Measurements from ENCODE around the gene DNAJC11.

Gene DNAJC11

DNA sequence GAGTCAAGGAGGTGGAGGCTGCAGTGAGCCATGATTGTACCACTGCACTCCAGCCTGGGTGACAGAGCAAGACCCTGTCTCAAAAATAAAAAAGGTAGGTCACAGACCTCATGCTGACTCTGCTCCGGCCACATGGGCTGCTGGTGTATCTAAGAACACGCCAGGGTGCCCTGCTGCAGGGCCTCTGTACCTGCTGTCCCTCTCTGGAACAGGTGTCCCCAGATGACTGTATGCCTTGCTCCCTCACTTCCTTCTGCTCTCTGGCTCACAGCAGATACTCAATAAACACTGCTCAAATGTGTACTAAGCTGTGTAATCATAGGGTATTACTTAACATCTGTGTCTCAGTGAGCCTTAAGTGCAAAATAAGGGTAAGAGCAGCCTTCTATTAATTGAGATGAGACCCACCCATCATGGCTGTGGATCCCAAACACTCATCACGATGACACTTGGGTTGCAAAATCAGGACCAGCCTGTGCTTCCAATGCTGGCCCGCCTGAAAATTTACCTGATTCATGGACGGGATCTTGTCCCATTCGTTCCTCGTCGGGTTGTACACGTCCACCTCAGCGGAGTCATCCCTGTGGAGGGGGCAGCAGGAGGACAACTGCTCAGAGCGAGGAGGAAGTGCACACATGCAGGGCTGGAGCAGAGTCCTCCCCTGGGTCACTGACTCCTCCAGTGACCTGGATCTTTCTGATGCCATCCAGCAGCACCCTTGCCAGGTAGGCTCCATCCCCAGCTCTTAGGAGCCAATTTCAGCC, 106.5 kb downstream of the DNAJC11 start:
- Histone ChIP-seq H3K4me3 (no peak overlapping the region), H3K4me1 (peaks cover 56% of the 10 kb centered on the region), H3K9ac (no peak overlapping the region), H3K36me3 (peaks cover 85% of the 10 kb centered on the region), H3K27me3 (no peaks in the 10 kb centered on the region), H4K20me1 (peaks cover 100% of the 10 kb centered on the region), H3K4me2 (no peak overlapping the region), H3K27ac (no peak overlapping the region), H3K9me3 (no peaks in the 10 kb centered on the region)
- no peak for TF ChIP-seq Cebpa-rat (IDR thresholded peaks at IDR 0.05)

- Histone ChIP-seq H3K4me1 (peaks cover 56% of the 10 kb centered on the region), H3K4me2 (no peak overlapping the region), H3K27ac (no peak overlapping the region), H4K20me1 (peaks cover 100% of the 10 kb centered on the region), H3K9ac (no peak overlapping the region), H3K4me3 (no peak overlapping the region), H3K36me3 (peaks cover 92% of the 10 kb centered on the region), H3K9me3 (no peaks in the 10 kb centered on the region), H3K27me3 (no peaks in the 10 kb centered on the region)
- no peak for TF ChIP-seq Cebpa-rat (IDR thresholded peaks at IDR 0.05)
Observed at GRCh38 chr1:6593810-6594209, 107.8 kb downstream of the DNAJC11 start.

DNA sequence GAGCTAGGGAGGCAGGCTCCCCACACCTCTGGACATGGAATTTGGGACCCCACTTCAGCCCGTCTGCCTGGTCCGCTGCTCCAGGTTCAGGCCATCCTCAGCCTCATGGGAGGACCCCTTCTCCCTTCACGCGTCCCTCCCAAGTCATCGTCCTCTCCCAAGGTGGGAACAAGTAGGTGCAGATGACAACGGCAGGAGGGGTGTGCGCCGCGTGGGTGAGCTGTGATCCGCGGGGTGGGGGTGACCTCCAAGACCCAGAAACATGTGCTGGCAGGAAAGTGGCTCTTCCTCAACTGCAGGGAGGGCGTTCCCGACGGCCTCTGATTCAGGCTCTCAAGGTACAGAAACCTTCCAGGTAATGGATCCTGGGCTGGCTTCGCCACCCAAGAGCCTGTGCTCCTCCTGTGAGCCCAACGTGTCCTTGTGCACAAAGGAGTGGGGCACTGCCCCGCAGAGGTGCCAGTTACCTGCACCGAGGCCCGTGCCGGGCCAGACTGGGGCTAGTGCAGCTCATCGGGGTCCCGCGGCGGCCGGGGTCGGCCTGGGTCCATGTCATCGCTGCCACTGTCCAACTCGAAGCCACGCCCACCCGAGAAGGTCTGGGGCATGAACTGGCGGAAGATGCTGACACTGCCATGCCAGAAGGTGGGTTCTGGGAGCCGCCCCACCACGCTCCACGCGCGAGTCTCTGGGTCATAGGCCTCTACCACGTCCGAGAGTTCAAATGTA, 108.6 kb downstream of the DNAJC11 start:
- Histone ChIP-seq H3K9me3 (no peaks in the 10 kb centered on the region), H3K27me3 (no peaks in the 10 kb centered on the region), H3K9ac (no peak overlapping the region), H3K27ac (peak overlapping the region; percentile 62), H4K20me1 (peaks cover 100% of the 10 kb centered on the region), H3K4me3 (no peak overlapping the region), H3K36me3 (peaks cover 92% of the 10 kb centered on the region), H3K4me2 (peak overlapping the region; percentile 73), H3K4me1 (peaks cover 59% of the 10 kb centered on the region)
- TF ChIP-seq Cebpa-rat (IDR thresholded peaks at IDR 0.05) = no peak

DNA sequence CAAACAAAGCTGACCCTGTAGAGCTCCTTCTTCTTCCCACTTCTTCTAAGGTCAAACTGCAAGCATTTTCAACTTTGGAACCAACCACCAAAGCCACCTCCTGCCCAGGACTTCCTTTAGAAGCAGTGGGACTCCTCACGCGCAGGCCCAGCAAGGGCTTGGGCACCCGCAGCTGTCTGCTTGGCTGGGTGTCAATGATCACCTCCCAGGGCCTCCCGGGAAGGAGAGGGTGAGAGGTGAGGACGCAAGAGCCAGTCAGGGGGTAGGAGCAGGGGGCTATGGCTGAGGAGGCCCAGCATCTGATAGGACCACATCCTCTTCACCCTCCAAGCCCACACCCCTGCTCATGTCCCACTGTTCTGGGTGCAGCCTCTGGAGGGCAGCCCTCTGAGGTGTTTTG, 109.2 kb downstream of the DNAJC11 start:
- H3K9me3 ChIP-seq = no peaks in the 10 kb centered on the region
- TF ChIP-seq Cebpa-rat (IDR thresholded peaks at IDR 0.05) = no peak
- H3K4me3 ChIP-seq = no peak overlapping the region
- H3K4me1 ChIP-seq = peaks cover 59% of the 10 kb centered on the region
- H3K27me3 ChIP-seq = no peaks in the 10 kb centered on the region
- peaks cover 90% of the 10 kb centered on the region for H3K36me3 ChIP-seq
- peak overlapping the region; percentile 25; the same call in 1 of the 2 replicates for H3K9ac ChIP-seq
- H4K20me1 ChIP-seq = peaks cover 100% of the 10 kb centered on the region
- H3K27ac ChIP-seq = peak overlapping the region; percentile 62
- H3K4me2 ChIP-seq = peak overlapping the region; percentile 73

GRCh38 chr1:6591644-6592043, 110.0 kb downstream of the DNAJC11 start:
- H3K36me3 ChIP-seq = peaks cover 90% of the 10 kb centered on the region
- H3K4me3 ChIP-seq = no peak overlapping the region
- peak overlapping the region; percentile 62 for H3K27ac ChIP-seq
- no peaks in the 10 kb centered on the region for H3K9me3 ChIP-seq
- no peak for TF ChIP-seq Cebpa-rat (IDR thresholded peaks at IDR 0.05)
- H3K4me2 ChIP-seq = peak overlapping the region; percentile 73
- H4K20me1 ChIP-seq = peaks cover 100% of the 10 kb centered on the region
- H3K27me3 ChIP-seq = no peaks in the 10 kb centered on the region
- peak overlapping the region; percentile 25 for H3K9ac ChIP-seq
- H3K4me1 ChIP-seq = peaks cover 67% of the 10 kb centered on the region

GRCh38 chr1:6591222-6591621, 110.4 kb downstream of the DNAJC11 start:
- Histone ChIP-seq H3K4me3 (no peak overlapping the region), H3K36me3 (peaks cover 88% of the 10 kb centered on the region), H4K20me1 (peaks cover 100% of the 10 kb centered on the region), H3K4me2 (peak overlapping the region; percentile 73), H3K9me3 (no peaks in the 10 kb centered on the region), H3K4me1 (peaks cover 71% of the 10 kb centered on the region), H3K27ac (peak overlapping the region; percentile 62), H3K27me3 (no peaks in the 10 kb centered on the region), H3K9ac (peak overlapping the region; percentile 25)
- TF ChIP-seq Cebpa-rat (IDR thresholded peaks at IDR 0.05) = no peak

GRCh38 chr1:6590046-6590445, 111.6 kb downstream of the DNAJC11 start:
- H3K36me3 ChIP-seq = peaks cover 81% of the 10 kb centered on the region
- no peaks in the 10 kb centered on the region for H3K9me3 ChIP-seq
- H3K27me3 ChIP-seq = no peaks in the 10 kb centered on the region
- 0 out of 2 replicates have a peak overlapping the region, but pooled peaks have one; percentile 17 for H3K9ac ChIP-seq
- peaks cover 83% of the 10 kb centered on the region for H3K4me1 ChIP-seq
- peak overlapping the region; percentile 73; the same call in 1 of the 2 replicates for H3K4me2 ChIP-seq
- H4K20me1 ChIP-seq = peaks cover 100% of the 10 kb centered on the region
- no peak overlapping the region for H3K4me3 ChIP-seq
- TF ChIP-seq Cebpa-rat (IDR thresholded peaks at IDR 0.05) = no peak
- no peak overlapping the region for H3K27ac ChIP-seq

DNA sequence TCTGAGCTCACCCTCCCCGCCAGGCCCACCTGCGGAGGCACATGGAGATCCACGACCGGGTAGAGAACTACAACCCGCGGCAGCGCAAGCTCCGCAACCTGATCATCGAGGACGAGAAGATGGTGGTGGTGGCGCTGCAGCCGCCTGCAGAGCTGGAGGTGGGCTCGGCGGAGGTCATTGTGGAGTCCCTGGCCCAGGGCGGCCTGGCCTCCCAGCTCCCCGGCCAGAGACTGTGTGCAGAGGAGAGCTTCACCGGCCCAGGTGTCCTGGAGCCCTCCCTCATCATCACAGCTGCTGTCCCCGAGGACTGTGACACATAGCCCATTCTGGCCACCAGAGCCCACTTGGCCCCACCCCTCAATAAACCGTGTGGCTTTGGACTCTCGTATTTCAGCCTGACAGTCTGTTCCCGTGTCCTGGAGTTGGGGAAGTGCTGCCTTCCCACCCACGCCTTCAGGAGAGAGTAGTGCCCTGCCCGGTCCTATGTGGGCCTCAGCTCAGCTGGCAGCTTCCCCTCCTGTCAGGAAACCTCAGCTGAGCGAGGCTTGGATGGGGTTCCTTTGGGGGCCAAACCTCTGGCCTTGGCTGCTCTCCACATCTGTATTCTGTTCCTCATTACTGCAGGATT, 112.6 kb downstream of the DNAJC11 start:
- peaks cover 91% of the 10 kb centered on the region for H3K4me1 ChIP-seq
- H3K9ac ChIP-seq = 0 out of 2 replicates have a peak overlapping the region, but pooled peaks have one; percentile 20
- H3K27me3 ChIP-seq = no peaks in the 10 kb centered on the region
- no peaks in the 10 kb centered on the region for H3K9me3 ChIP-seq
- peak overlapping the region; percentile 52; the same call in 1 of the 2 replicates for H3K27ac ChIP-seq
- peak overlapping the region; percentile 73 for H3K4me2 ChIP-seq
- H3K36me3 ChIP-seq = peaks cover 75% of the 10 kb centered on the region
- TF ChIP-seq Cebpa-rat (IDR thresholded peaks at IDR 0.05) = no peak
- H3K4me3 ChIP-seq = no peak overlapping the region
- H4K20me1 ChIP-seq = peaks cover 98% of the 10 kb centered on the region

GRCh38 chr1:6588128-6588892, 113.3 kb downstream of the DNAJC11 start:
- H3K4me3 ChIP-seq = no peak overlapping the region
- peak overlapping the region; percentile 73 for H3K4me2 ChIP-seq
- peaks cover 91% of the 10 kb centered on the region for H4K20me1 ChIP-seq
- H3K36me3 ChIP-seq = peaks cover 68% of the 10 kb centered on the region
- no peaks in the 10 kb centered on the region for H3K27me3 ChIP-seq
- 0 out of 2 replicates have a peak overlapping the region, but pooled peaks have one; percentile 20 for H3K9ac ChIP-seq
- H3K27ac ChIP-seq = peak overlapping the region; percentile 70
- H3K4me1 ChIP-seq = peaks cover 91% of the 10 kb centered on the region
- TF ChIP-seq Cebpa-rat (IDR thresholded peaks at IDR 0.05) = no peak
- no peaks in the 10 kb centered on the region for H3K9me3 ChIP-seq

Data from BLaER1 (cell line).